Esophagus squamous epithelium (tissue), 4 donors: ENCODE results near the gene JOSD1.

Source experiments
- POLR2A ChIP-seq, 4 donors: fragments of 450-650 bp; IDR thresholded peaks; one replicate each; pipeline ENCODE4 v1.6.1; 2017; ENCODE audit warnings: antibody characterized with exemption in 4 of 4, mild to moderate bottlenecking in 4 of 4, moderate library complexity in 3 of 4
- TF ChIP-seq, protein P1 (sequence below), 6 experiments: fragments of 450-650 bp in 4 of 6; fragments of 200-600 bp in 2 of 6; sonication (generic) in 2 of 6; IDR thresholded peaks; one replicate each; pipeline ENCODE4 v1.5.1; 2016 to 2019; ENCODE audit warnings: antibody characterized with exemption in 6 of 6, mild to moderate bottlenecking in 4 of 6, moderate library complexity in 4 of 6

DNA sequence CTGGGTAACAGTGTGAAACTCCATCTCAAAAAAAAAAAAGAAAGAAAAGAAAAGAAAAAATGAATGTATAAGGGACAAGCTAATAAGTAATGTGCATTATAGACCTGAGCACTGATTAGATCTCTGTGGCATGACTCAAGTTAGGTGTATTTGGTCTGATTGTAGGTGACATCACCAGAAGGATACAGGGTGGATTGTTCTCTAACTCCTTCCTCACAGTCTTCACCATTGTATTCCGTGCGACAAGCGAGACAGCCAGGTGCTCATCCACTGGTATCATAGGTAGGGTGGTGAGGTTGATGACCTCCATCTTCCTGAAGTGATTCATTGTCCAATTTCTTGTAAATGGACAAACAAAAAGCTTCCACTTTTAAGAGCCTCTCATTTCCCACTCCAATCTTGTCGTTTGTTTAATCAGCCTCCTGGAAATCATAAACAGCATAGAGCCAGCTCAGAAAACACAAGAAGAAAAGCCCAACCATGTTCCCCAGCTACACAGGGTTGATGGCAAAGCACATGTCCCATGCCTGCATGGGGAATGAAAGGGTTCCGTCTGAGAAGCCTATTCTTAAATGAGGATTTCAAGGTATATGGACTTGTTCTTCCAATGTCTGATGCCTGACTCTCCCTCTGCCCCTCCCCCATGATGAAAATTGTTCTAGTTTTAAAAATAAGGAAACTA lies 50.8 kb downstream of the JOSD1 start:
- TF ChIP-seq, protein P1, sequence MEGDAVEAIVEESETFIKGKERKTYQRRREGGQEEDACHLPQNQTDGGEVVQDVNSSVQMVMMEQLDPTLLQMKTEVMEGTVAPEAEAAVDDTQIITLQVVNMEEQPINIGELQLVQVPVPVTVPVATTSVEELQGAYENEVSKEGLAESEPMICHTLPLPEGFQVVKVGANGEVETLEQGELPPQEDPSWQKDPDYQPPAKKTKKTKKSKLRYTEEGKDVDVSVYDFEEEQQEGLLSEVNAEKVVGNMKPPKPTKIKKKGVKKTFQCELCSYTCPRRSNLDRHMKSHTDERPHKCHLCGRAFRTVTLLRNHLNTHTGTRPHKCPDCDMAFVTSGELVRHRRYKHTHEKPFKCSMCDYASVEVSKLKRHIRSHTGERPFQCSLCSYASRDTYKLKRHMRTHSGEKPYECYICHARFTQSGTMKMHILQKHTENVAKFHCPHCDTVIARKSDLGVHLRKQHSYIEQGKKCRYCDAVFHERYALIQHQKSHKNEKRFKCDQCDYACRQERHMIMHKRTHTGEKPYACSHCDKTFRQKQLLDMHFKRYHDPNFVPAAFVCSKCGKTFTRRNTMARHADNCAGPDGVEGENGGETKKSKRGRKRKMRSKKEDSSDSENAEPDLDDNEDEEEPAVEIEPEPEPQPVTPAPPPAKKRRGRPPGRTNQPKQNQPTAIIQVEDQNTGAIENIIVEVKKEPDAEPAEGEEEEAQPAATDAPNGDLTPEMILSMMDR (IDR thresholded peaks at IDR 0.05) = no peak
- TF ChIP-seq POLR2A (IDR thresholded peaks at IDR 0.05) = no peak
